NCI-H1092 treated with DMSO at 0.1 percent for 48 hours (cell line): ENCODE results near the gene GIT2.

ENCODE experiments used
- DNase-seq: peaks from one replicate; lab custom pipeline; 2025; lab: John Stamatoyannopoulos, UW

Gene GIT2

GRCh38 chr12:109972821-109973220, 23.3 kb downstream of the GIT2 start:
- DNase-seq = no peak

- DNase-seq = no peak
Measured at GRCh38 chr12:109968801-109969200, 27.4 kb downstream of the GIT2 start.

GRCh38 chr12:109968032-109968420, 28.1 kb downstream of the GIT2 start:
- DNase-seq = no peak

GRCh38 chr12:109967383-109968031, 28.7 kb downstream of the GIT2 start:
- DNase-seq = no peak

- DNase-seq = no peak
Measured at GRCh38 chr12:109966546-109966945, 29.6 kb downstream of the GIT2 start.

- DNase-seq = no peak
Measured at GRCh38 chr12:109963743-109964429, 32.3 kb downstream of the GIT2 start.

GRCh38 chr12:109963330-109963729, 32.8 kb downstream of the GIT2 start:
- no peak for DNase-seq

GRCh38 chr12:109962398-109962797, 33.8 kb downstream of the GIT2 start:
- DNase-seq = no peak

GRCh38 chr12:109961612-109962011, 34.6 kb downstream of the GIT2 start:
- no peak for DNase-seq

- DNase-seq = no peak
Measured at GRCh38 chr12:109961201-109961600, 35.0 kb downstream of the GIT2 start.

- no peak for DNase-seq
Measured at GRCh38 chr12:109959411-109960093, 36.6 kb downstream of the GIT2 start.

- DNase-seq = no peak
Measured at GRCh38 chr12:109958374-109958773, 37.8 kb downstream of the GIT2 start.

- DNase-seq = no peak
Measured at GRCh38 chr12:109953656-109954055, 42.5 kb downstream of the GIT2 start.

- no peak for DNase-seq
Measured at GRCh38 chr12:109952873-109953272, 43.3 kb downstream of the GIT2 start.

GRCh38 chr12:109952160-109952858, 43.9 kb downstream of the GIT2 start:
- no peak for DNase-seq

- DNase-seq = peak; percentile 10
Measured at GRCh38 chr12:109951751-109952150, 44.4 kb downstream of the GIT2 start.

GRCh38 chr12:109951136-109951535, 45.0 kb downstream of the GIT2 start:
- DNase-seq = no peak

- DNase-seq = no peak
Measured at GRCh38 chr12:109950625-109951024, 45.5 kb downstream of the GIT2 start.

- no peak for DNase-seq
Measured at GRCh38 chr12:109949089-109949488, 47.1 kb downstream of the GIT2 start.

GRCh38 chr12:109948368-109948767, 47.8 kb downstream of the GIT2 start:
- no peak for DNase-seq

- DNase-seq = no peak
Measured at GRCh38 chr12:109947521-109947920, 48.6 kb downstream of the GIT2 start.

GRCh38 chr12:109946913-109947312, 49.3 kb downstream of the GIT2 start:
- no peak for DNase-seq

- no peak for DNase-seq
Measured at GRCh38 chr12:109946505-109946904, 49.7 kb downstream of the GIT2 start.
